NCI-H1694 (cell line): Measurements from ENCODE around the gene SLC35A5.

Source experiments
- DNase-seq: peaks from one replicate; lab custom pipeline; 2025; lab: John Stamatoyannopoulos, UW

Gene SLC35A5

GRCh38 chr3:112572701-112573100 lies 10.9 kb downstream of the SLC35A5 start:
- DNase-seq: no peak

DNA sequence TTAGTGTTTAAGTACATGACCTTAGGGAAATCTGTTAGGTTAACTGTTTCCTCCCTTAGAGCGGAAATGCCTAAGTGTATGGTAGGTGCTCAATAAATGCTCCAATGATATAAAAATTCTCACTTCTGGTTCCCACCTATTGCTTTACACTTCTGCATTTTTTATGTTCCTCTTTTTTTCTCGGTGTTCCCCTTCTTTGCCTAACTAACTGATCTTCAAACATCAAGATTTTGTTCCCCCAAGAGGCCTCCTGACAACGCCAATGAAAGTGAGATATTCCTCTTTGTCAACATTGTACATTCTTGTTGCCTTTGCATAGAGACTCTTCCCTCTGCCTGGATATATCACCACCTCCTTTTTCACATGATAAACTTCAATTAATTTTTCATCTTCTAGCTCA lies 17.4 kb downstream of the SLC35A5 start:
- no peak for DNase-seq

DNA sequence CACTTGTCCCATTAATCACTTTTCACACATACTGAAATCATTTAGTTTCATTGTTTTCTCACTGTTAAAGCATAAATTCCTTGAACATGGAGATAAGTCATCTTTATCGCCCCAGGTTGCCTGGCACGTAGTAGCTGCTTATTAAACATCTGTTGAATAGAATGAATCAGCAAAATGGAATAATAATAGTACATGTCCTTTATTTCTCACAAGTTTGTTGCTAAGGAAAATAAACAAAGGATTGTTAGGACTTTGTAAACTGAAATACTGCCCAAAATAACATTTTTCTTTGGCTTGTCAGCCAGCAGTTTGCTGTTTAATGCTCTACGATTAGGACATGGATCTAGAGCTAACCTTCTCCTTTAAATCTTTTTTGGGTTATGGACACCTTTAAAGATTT lies 17.9 kb downstream of the SLC35A5 start:
- no peak for DNase-seq

- no peak for DNase-seq
Observed at GRCh38 chr3:112582244-112582874, 20.5 kb downstream of the SLC35A5 start.

- no peak for DNase-seq
Observed at GRCh38 chr3:112583105-112583504, 21.3 kb downstream of the SLC35A5 start.

DNA sequence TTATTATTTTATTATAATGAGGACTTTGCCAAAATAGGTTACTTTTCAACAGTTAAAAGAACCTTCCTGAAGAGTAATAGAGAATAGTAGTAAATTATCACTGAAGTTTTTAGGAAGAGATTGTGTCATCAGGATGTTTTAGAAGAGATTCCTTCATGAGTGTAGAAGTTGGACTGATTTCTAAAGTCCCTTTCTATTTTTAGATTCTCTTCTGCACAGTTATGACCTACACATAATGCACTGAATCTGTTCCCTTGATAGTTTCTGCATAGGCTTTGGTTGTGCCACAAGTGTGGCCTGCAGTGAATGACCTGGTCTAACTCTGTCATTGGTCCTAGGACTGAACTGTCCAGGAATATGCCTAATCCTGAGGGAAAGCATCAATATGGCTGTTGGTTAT lies 23.9 kb downstream of the SLC35A5 start:
- DNase-seq: no peak

- no peak for DNase-seq
Observed at GRCh38 chr3:112587336-112587735, 25.5 kb downstream of the SLC35A5 start.

DNA sequence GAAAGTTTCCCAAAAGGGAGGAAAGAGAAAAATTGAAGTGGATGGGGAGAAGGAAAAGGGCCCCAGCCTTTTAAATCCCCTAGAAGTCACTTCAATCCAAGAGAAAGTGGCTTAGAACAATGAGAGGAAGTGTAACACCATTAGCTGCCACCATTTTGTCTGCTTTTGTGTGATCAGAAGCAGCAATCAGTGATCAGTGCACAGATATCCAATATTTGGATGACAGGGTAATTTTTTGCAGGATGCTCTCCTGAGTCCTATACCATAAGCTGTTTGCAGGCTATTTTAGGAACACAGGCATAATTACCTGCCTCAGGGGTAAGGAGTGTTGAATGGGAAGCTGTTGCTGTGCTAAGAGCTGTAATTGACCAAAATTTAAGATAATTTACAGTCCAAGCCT lies 31.4 kb downstream of the SLC35A5 start:
- DNase-seq: no peak

GRCh38 chr3:112594856-112595255 lies 33.0 kb downstream of the SLC35A5 start:
- DNase-seq: no peak

DNA sequence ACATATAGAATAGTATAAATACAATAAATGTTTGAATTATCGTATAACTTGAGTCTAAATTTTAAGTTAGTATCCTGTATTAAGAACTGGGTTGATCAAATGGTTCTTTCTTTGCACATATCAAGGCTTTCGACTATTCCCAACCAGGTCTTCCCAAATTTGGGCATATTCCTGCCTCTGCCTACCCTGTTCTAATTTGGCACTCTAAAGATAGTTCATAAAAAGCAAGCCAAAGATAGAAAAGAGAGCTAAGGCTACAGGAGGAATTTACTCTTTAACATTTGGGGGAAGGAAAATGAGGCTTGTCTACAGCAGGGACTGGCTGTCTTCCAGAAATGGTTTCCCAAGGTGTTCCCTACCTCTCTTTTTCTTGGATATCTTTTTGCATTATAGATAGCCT lies 36.1 kb downstream of the SLC35A5 start:
- no peak for DNase-seq

DNA sequence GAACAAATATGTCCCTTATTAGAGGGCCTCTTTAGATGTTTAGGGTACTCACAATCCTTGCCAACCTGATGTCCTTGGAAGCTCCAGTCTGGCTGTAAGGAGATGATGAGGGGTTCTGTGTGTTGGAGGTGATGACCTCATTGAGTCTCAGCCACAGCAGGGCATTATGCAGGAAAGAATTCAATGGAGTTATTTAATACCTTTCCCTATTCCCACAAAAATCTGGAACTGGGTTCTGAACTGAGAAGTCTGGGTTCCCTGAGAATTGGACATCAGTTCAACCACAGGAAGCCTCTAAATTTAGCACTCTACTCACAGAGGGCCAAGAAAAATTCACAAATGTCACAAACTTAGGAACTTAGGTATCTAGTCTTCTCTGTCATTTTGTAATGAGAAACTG lies 36.9 kb downstream of the SLC35A5 start:
- DNase-seq: no peak

DNA sequence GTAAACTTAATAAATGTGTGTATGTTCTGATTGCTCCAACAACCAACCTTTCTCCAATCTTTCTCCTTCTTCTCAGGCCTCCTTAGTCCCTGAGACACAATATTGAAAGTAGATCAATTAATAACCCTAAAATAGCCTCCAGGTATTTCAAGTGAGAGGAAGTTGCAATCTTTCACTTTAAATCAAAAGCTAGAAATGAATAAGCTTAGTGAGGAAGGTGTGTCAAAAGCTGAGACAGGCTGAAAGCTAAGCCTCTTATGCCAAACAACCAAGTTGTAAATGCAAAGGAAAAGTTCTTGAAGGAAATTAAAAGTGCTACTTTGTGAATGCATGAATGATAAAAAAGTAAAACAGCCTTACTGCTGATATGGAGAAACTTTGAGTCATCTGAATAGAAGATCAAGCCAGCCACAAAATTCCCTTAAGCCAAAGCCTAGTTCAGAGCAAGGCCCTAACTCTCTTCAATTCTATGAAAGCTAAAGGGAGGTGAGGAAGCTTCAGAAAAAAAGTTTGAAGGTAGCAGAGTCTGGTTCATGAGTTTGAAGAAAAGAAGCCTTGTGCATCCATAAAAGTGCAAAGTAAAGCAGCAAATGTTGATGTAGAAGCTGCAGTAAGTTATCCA lies 40.5 kb downstream of the SLC35A5 start:
- DNase-seq: no peak

- no peak for DNase-seq
Observed at GRCh38 chr3:112604536-112604935, 42.7 kb downstream of the SLC35A5 start.

DNA sequence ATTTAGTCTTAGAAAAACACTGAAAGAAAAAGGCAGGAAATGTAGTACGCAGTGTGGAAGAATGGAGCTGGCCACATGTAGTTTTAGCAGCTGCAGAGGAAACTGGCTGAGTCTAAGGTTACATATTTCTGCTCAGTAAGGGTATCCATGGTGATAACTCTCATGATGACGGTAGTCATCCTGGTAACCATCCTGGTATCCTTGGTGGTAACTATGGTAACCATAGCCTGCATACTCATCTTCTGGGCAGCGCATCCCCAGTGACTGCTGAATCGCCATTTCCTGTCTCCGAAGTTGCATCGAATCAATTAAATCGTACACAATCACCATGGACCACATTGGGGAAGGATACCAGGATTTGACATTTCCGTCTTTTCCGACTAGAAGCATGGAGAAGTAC lies 43.4 kb downstream of the SLC35A5 start:
- DNase-seq: no peak

DNA sequence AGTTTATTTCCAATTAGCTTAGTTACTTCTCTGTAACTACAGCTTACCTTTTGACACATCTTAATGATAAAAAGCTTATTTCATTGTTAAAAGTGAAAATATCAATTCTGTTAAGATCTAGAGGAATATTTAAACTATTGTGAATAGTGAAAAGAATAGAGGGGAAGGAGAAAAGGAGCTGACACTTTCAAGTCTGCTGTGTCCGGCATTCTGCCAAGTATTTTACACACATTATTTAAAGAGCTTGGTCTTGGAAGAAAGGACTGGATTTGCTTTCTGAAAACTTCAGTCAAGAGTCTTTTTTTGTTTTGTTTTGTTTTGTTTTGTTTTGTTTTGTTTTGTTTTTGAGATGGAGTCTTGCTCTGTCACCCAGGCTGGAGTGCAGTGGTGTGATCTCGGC lies 44.3 kb downstream of the SLC35A5 start:
- DNase-seq: no peak

DNA sequence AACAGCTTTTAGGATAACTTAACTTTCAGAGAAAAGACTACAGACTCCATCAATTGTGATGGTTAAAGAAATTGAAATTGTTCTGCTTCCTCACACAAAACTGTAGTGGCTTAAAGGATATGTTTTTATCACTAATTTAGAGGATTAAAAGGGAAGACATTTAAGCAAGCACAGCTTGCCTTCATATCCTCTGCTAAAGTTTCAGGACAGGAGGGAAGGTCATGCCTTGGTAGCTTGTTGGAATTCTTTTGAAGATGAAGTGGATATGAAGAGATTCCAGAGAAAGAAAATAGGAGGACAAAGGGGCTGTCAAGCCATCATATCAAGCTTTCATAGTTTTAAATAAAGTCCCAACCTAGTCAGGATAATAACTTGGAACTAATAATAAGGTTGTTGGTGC lies 46.0 kb downstream of the SLC35A5 start:
- no peak for DNase-seq

- no peak for DNase-seq
Observed at GRCh38 chr3:112610121-112610520, 48.3 kb downstream of the SLC35A5 start.

- DNase-seq: no peak
Observed at GRCh38 chr3:112611752-112612515, 50.1 kb downstream of the SLC35A5 start.

- DNase-seq: no peak
Observed at GRCh38 chr3:112615989-112616731, 54.3 kb downstream of the SLC35A5 start.

DNA sequence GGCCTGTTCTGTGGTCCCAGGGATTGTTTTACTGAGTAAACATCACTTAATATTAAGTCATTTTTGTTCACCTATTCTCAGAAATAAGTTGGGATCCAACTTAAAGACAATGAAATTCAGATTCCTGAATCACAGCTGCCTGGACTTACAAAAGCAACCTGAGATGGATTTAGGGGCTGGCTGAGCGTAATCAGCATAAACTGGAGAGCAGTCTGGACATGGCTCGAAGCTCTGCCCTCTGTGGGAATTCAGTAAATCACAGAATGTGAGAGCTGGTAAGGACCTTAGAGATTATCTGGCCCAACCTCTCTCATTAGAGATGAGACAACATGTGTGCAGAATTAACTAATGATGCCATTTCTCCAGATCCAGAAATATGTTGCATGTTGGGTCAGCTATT lies 55.4 kb downstream of the SLC35A5 start:
- no peak for DNase-seq

GRCh38 chr3:112619295-112619694 lies 57.5 kb downstream of the SLC35A5 start:
- no peak for DNase-seq

DNA sequence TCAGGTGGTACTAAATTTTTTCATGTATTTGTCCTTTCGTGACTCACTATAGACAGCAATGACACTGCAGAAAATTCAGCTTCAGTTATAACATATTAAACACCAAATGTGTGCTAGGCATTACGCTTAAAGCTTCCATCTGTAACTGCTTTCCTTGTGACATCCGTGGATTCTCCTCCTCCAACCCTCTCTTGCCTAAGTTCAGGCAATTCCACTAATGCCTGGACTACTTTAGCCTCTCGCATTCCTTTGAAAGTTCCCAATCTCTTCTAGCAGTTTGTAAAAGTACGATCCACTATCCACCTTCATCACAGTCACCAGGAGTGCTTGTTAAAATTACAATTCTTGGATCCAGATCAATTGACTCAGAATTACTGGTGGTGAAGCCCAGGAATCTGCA lies 61.4 kb downstream of the SLC35A5 start:
- no peak for DNase-seq

DNA sequence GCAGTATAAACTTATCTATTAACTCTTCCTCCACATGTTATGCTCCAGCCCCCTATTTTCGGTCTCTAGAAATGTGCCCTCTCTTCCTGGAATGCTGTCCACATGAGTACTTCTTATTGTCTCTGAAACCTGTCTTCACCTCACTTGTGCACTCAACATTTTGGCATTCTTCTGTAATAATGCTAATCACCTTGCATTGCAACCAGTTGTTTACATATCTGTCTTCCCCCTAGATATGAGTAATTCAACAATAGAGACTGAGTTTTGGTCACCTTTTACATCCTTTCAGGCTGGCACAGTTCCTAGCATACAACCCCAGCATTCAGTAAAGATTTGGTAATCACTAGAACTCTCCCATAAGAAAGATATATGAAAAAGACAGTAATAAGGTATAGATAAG lies 61.9 kb downstream of the SLC35A5 start:
- no peak for DNase-seq
